Lung (tissue), 12 donors: ENCODE measurements around the gene CDK16. TPM values are rescaled to one million over a fixed set of nuclear protein-coding genes. Genes with fewer than 3 reads are reported as not detected.

ENCODE experiments used
- ATAC-seq: fragments of 200-7000 bp; cut with Tn5 transposase; one replicate; pipeline ENCODE4 v1.9.1; 2020; ENCODE audit warnings: moderate number of reproducible peaks; ENCODE audit not compliant: insufficient read depth, low FRiP score
- DNase-seq, 3 donors: peaks; one replicate each; pipeline ENCODE4 v3.0.0-alpha.2; 2013 to 2017
- H3K27ac ChIP-seq, 2 donors: one replicate each; pipeline ENCODE4 v1.5.1; 2013; ENCODE audit warnings: mild to moderate bottlenecking in 2 of 2, moderate library complexity in 2 of 2, control low read depth in 1 of 2, inconsistent platforms in 1 of 2, low read depth in 1 of 2, low read length in 1 of 2
- H3K27me3 ChIP-seq, 3 donors: one replicate each; pipeline ENCODE4 v1.5.1; 2013; ENCODE audit warnings: low read length in 2 of 3; ENCODE audit not compliant: control insufficient read depth in 3 of 3, insufficient read depth in 3 of 3
- H3K36me3 ChIP-seq, 4 donors: one replicate each; pipeline ENCODE4 v1.5.1; 2013; ENCODE audit warnings: low read length in 4 of 4, mild to moderate bottlenecking in 1 of 4, moderate library complexity in 1 of 4; ENCODE audit not compliant: control insufficient read depth in 4 of 4, insufficient read depth in 4 of 4
- H3K4me1 ChIP-seq, 5 donors: one replicate each; pipeline ENCODE4 v1.5.1; 2013; ENCODE audit warnings: low read length in 5 of 5, mild to moderate bottlenecking in 2 of 5, moderate library complexity in 1 of 5; ENCODE audit not compliant: control insufficient read depth in 5 of 5, insufficient read depth in 5 of 5
- H3K4me3 ChIP-seq: one replicate; pipeline ENCODE4 v1.5.1; 2013; ENCODE audit warnings: mild to moderate bottlenecking, control low read depth, moderate library complexity
- H3K9ac ChIP-seq, 2 donors: one replicate each; pipeline ENCODE4 v1.5.1; 2013; ENCODE audit warnings: low read length in 2 of 2, control low read depth in 1 of 2; ENCODE audit not compliant: insufficient read depth in 1 of 2
- H3K9me3 ChIP-seq, 4 donors: one replicate each; pipeline ENCODE4 v1.5.1; 2013; ENCODE audit warnings: low read length in 3 of 4, mild to moderate bottlenecking in 1 of 4, moderate library complexity in 1 of 4; ENCODE audit not compliant: control insufficient read depth in 4 of 4, insufficient read depth in 3 of 4
- CTCF ChIP-seq: IDR thresholded peaks from 2 replicates; pipeline ENCODE4 v1.5.1; 2012; ENCODE audit warnings: mild to moderate bottlenecking; ENCODE audit errors: control extremely low read depth, extremely low read depth
- WGBS, 2 donors: extraction: QIAGEN DNeasy Blood & Tissue Kit; methylation state at CpG; one replicate each; pipeline ENCODE4 v1.1.7; 2013; 5-methylcytosine and 5-hydroxymethylcytosine counted together
- polyA plus RNA-seq, 2 donors: library from polyadenylated mRNA; stranded (reverse); fragments of 200-250 nt; gene quantifications; one replicate each; pipeline ENCODE4 v1.2.1, GENCODE V29; 2013
- total RNA-seq, 2 donors: library from RNA; depleted of rRNA in 1 of 2; stranded (reverse); fragments of >200 nt in 1 of 2; gene quantifications; one replicate each; pipeline ENCODE4 v1.2.1, GENCODE V29; 2014 to 2021
- donor health status: control.
- donor health status: control.
- donor health status: Bipolar disorder and iron deficiency.
- donor health status: healthy.
- donor health status: DM: yes; HTN: yes; CAD: no.

Gene CDK16
- total and polyA plus RNA-seq, 4 donors: 50.1 to 93.5 (median 60.5) TPM

GRCh38 chrX:47189906-47190305, 28.6 kb upstream of the CDK16 start:
- H3K9me3 ChIP-seq: no peaks in the 10 kb centered on the region
- 67 to 86% methylated on average over 19 of the region's 19 CpGs for WGBS, 2 donors
- no peak for TF ChIP-seq CTCF
- DNase-seq (no peak), ATAC-seq (no peak)
- H3K4me1 ChIP-seq: peaks cover 0 to 11% (median 6%) of the 10 kb centered on the region in 5 donors
- peaks cover 0 to 10% (median 0%) of the 10 kb centered on the region in 4 donors for H3K36me3 ChIP-seq
- H3K9ac ChIP-seq: no peak overlapping the region
- no peak overlapping the region for H3K4me3 ChIP-seq
- H3K27ac ChIP-seq: no peak overlapping the region
- H3K27me3 ChIP-seq: peaks cover 0 to 30% (median 19%) of the 10 kb centered on the region in 3 donors

GRCh38 chrX:47190445-47191269, 27.8 kb upstream of the CDK16 start:
- ATAC-seq: peak; percentile 71

GRCh38 chrX:47191331-47191730, 27.1 kb upstream of the CDK16 start:
- Histone ChIP-seq H3K27me3 (peaks cover 0 to 26% (median 19%) of the 10 kb centered on the region in 3 donors), H3K36me3 (peaks cover 0 to 3% (median under 1%) of the 10 kb centered on the region in 4 donors), H3K9me3 (no peaks in the 10 kb centered on the region), H3K27ac (no peak overlapping the region), H3K4me1 (peaks cover 4 to 23% (median 8%) of the 10 kb centered on the region in 5 donors), H3K9ac (no peak overlapping the region), H3K4me3 (peak overlapping the region; percentile 38)
- ATAC-seq (no peak), DNase-seq (peak in 1 of 3 donors; percentile 6)
- no peak for TF ChIP-seq CTCF
- WGBS, 2 donors: 7 to 28% methylated on average over 24 to 26 of the region's 26 CpGs

More at GRCh38 chrX:47190445-47191269, 27.8 kb upstream of the CDK16 start:
- no peak for TF ChIP-seq CTCF
- peaks cover 3 to 17% (median 8%) of the 10 kb centered on the region in 5 donors for H3K4me1 ChIP-seq
- H3K27me3 ChIP-seq: peaks cover 0 to 29% (median 19%) of the 10 kb centered on the region in 3 donors
- peak overlapping the region; percentile 38 for H3K4me3 ChIP-seq
- peaks cover 0 to 4% (median 1%) of the 10 kb centered on the region in 4 donors for H3K36me3 ChIP-seq
- DNase-seq: peak; percentile 91 to 94 (median 92)
- H3K27ac ChIP-seq: no peak overlapping the region
- 3 to 17% methylated on average over 37 to 40 of the region's 40 CpGs for WGBS, 2 donors
- H3K9ac ChIP-seq: no peak overlapping the region
- H3K9me3 ChIP-seq: no peaks in the 10 kb centered on the region
